ENCODE data around the gene FBXW11. TPM values are rescaled to one million over a fixed set of nuclear protein-coding genes. Genes with fewer than 3 reads are reported as not detected.

Gene FBXW11
- polyA plus RNA-seq, 1 experiment, result 77.1 TPM

DNA sequence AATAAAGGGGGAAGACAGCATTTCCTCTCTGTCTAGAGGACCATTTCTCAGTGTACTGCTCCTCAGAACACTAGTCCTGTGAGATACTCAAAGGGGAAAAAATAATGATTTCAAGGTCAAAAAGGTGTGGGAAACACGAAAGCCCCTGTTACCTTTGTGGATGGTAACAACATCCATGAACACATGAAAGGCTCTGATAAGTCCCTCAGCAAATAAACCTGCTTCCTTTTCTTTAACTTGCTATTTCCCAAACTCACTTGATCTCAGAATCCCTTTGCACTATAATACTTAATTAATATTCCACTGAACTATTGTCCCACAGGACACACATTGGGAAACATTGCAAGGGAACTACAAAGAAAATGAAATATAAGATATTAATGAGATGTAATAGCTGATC lies 155.2 kb downstream of the FBXW11 start:
- DNase-seq (ENCODE audit: low read depth, low spot score), result no peak
- H3K9me3 ChIP-seq (ENCODE audit: control insufficient read depth, insufficient read depth, low read length), result no peaks in the 10 kb centered on the region; the same call in 1 of the 2 replicates
- POLR2A ChIA-PET, result no interaction called here
- TF ChIP-seq, protein P1, sequence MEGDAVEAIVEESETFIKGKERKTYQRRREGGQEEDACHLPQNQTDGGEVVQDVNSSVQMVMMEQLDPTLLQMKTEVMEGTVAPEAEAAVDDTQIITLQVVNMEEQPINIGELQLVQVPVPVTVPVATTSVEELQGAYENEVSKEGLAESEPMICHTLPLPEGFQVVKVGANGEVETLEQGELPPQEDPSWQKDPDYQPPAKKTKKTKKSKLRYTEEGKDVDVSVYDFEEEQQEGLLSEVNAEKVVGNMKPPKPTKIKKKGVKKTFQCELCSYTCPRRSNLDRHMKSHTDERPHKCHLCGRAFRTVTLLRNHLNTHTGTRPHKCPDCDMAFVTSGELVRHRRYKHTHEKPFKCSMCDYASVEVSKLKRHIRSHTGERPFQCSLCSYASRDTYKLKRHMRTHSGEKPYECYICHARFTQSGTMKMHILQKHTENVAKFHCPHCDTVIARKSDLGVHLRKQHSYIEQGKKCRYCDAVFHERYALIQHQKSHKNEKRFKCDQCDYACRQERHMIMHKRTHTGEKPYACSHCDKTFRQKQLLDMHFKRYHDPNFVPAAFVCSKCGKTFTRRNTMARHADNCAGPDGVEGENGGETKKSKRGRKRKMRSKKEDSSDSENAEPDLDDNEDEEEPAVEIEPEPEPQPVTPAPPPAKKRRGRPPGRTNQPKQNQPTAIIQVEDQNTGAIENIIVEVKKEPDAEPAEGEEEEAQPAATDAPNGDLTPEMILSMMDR (IDR thresholded peaks at IDR 0.05; ENCODE audit: low read depth, low read length), result no peak
- CTCF ChIA-PET, result no interaction called here
- H3K27me3 ChIP-seq (ENCODE audit: control insufficient read depth, insufficient read depth, low read length), result no peaks in the 10 kb centered on the region
- H3K4me3 ChIP-seq (ENCODE audit: low read depth, low read length), result no peak overlapping the region
- no peak overlapping the region for H3K27ac ChIP-seq (ENCODE audit: low read depth, low read length)

DNA sequence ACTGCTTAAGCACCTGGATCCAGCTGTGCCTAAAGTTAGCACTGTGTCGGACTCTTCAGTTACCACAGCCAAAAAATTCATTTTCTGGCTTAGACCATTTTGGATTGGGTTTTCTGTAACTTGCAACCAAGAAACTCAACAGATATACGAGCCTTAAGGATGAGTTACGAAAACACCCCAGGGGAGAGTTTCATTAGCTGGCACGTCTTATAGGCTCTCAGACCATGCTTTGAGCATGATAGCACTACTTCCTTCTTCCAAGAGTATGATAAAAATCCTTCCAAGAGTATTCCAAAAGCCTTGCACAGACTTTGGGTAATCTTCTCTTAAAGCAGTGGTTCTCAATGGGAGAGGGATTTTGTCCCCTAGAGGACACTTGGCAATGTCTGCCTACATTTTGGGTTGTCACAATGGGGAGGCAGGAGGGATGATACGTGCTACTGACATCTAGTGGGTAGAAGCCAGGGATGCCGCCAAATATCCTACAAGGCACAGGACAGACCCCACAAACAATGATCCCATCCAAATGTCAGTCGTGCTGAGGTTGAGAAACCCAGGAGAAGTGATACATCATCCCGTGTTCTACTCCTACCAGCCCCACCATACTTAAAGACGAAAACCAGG lies 156.0 kb downstream of the FBXW11 start:
- CTCF ChIA-PET, result interaction anchor here (0.8 kb wide), 1 partner anchor 13 kb away, joined by 4 read pairs; no protein-coding TSS in a partner anchor

DNA sequence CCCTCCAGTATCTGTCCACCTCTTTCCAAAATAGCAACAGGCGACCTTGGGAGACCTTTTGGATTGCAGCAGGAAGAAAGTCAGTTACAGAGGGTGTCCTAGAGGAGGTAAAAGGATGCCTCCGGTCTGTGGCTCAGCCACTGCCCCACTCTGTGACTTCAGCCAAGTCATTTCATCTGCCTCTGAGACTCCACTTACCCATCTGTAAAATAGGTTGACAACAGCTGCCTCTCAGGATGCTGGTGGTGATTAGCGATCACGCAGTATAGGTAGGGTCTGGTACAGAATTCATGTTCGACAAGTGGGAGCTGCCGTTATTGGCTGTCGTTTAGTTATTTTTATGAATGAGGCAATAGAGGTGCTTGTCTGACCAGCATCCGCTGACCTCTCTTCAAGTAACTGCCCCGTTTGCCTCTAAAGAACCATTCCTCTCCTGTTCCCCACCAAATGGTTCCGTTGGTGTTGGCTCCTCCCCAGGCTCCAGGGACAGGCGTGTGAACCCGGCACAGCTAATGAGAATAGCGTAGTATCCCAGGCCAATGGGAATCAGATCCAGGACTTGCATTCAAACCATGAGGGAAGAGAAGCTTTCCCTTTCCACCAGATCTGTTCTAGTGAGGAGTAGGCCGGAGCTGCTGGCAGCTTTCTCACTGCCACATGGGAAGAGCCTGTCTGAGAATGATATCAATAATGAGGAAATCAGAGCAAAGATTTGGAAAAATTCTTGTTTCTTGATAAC lies 156.7 kb downstream of the FBXW11 start:
- ChIA-PET CTCF (interaction anchor here (0.8 kb wide), 1 partner anchor 14 kb away, joined by 4 read pairs; no protein-coding TSS in a partner anchor), POLR2A (no interaction called here)
- Histone ChIP-seq H3K27ac (ENCODE audit: low read depth, low read length) (no peak overlapping the region), H3K9me3 (ENCODE audit: control insufficient read depth, insufficient read depth, low read length) (no peaks in the 10 kb centered on the region; the same call in 1 of the 2 replicates), H3K4me3 (ENCODE audit: low read depth, low read length) (no peak overlapping the region), H3K27me3 (ENCODE audit: control insufficient read depth, insufficient read depth, low read length) (no peaks in the 10 kb centered on the region)
- no peak for DNase-seq (ENCODE audit: low read depth, low spot score)
- TF ChIP-seq, protein P1 (IDR thresholded peaks at IDR 0.05; ENCODE audit: low read depth, low read length), result no peak

More for the DNA sequence above, 156.0 kb downstream of the FBXW11 start:
- Histone ChIP-seq H3K9me3 (ENCODE audit: control insufficient read depth, insufficient read depth, low read length) (no peaks in the 10 kb centered on the region; the same call in 1 of the 2 replicates), H3K4me3 (ENCODE audit: low read depth, low read length) (no peak overlapping the region), H3K27me3 (ENCODE audit: control insufficient read depth, insufficient read depth, low read length) (no peaks in the 10 kb centered on the region), H3K27ac (ENCODE audit: low read depth, low read length) (no peak overlapping the region)
- no peak for DNase-seq (ENCODE audit: low read depth, low spot score)
- TF ChIP-seq, protein P1 (IDR thresholded peaks at IDR 0.05; ENCODE audit: low read depth, low read length), result peak; percentile 34; the same call in 1 of the 2 replicates
- POLR2A ChIA-PET, result no interaction called here

DNA sequence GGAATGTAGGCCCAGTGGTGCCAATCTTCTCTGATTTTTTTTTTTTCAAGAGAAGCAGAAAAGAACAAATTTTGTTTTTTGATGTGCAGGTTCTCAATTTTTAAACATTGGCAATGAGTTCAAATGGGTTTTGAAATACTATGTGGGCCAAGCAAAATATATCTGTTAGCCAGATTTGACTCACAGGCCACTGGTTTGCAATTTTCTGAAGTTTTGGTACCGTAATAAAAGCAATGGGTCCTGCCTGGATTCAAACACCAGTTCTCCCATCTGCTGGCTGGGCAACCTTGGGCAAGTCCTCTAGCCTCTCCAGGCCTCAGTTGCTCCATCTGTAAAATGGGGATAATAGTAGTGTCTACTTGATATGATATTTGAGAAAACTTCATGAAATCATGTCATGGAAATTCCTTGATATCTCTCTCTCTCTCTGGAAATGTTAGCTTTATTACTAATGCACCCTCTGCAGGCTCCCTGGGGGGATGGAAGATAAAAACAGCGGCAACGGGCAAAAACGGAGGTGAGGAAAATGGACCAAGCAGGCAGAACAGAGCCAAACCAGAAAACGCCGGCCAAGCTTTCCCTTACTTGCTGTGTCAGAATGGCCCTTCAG lies 157.4 kb downstream of the FBXW11 start:
- no peak overlapping the region for H3K27ac ChIP-seq (ENCODE audit: low read depth, low read length)
- TF ChIP-seq, protein P1 (IDR thresholded peaks at IDR 0.05; ENCODE audit: low read depth, low read length), result no peak
- CTCF ChIA-PET, result interaction anchor here (0.7 kb wide), 1 partner anchor 216 kb away, joined by 4 read pairs; no protein-coding TSS in a partner anchor
- POLR2A ChIA-PET, result no interaction called here
- H3K27me3 ChIP-seq (ENCODE audit: control insufficient read depth, insufficient read depth, low read length), result no peaks in the 10 kb centered on the region
- no peak overlapping the region for H3K4me3 ChIP-seq (ENCODE audit: low read depth, low read length)
- no peaks in the 10 kb centered on the region; the same call in 1 of the 2 replicates for H3K9me3 ChIP-seq (ENCODE audit: control insufficient read depth, insufficient read depth, low read length)
- no peak for DNase-seq (ENCODE audit: low read depth, low spot score)

Data from AG04450 (cell line).